ENCODE data around the gene KDM5C. TPM values are rescaled to one million over a fixed set of nuclear protein-coding genes. Genes with fewer than 3 reads are reported as not detected.

The KDM5C gene
- total and polyA plus RNA-seq, 2 of the 4 experiments (the other 2 are of a cell fraction): 75.4 to 84.6 TPM

- Histone ChIP-seq H3K56ac (ENCODE audit: extremely low read depth, insufficient read depth, low read length) (no peak overlapping the region), H2BK20ac (ENCODE audit: low read depth, low read length) (no peak overlapping the region), H3K4ac (ENCODE audit: low read depth, low read length) (no peak overlapping the region), H3K4me1 (ENCODE audit: control insufficient read depth, insufficient read depth, low read length) (no peaks in the 10 kb centered on the region), H4K91ac (ENCODE audit: insufficient read depth, low read depth, low read length) (no peak overlapping the region), H3K9me1 (ENCODE audit: insufficient read depth, low read length) (no peaks in the 10 kb centered on the region; the same call in 1 of the 2 replicates), H3K9ac (ENCODE audit: low read depth, low read length) (no peak overlapping the region), H3K18ac (ENCODE audit: low read depth, low read length) (no peak overlapping the region), H3K36me3 (ENCODE audit: control insufficient read depth, insufficient read depth, low read length) (peaks cover 3% of the 10 kb centered on the region; the same call in 1 of the 2 replicates), H3K9me3 (ENCODE audit: control insufficient read depth, insufficient read depth, low read length) (no peaks in the 10 kb centered on the region), H3K27ac (ENCODE audit: insufficient read depth, low read length) (no peak overlapping the region), H3K4me3 (ENCODE audit: insufficient read depth, low read depth, low read length) (no peak overlapping the region), H2AFZ (replicated peaks; ENCODE audit: low read length, poor library complexity) (no peak overlapping the region), H3K14ac (replicated peaks; ENCODE audit: low read depth, low read length) (no peak overlapping the region), H4K5ac (ENCODE audit: low read depth, low read length) (no peak overlapping the region), H2BK5ac (ENCODE audit: low read depth, low read length, poor library complexity, severe bottlenecking) (no peak overlapping the region), H3K4me2 (ENCODE audit: low read depth, low read length) (no peak overlapping the region), H2AK5ac (ENCODE audit: low read depth, low read length) (no peak overlapping the region), H2BK120ac (ENCODE audit: low read depth, low read length) (no peak overlapping the region), H3K23ac (ENCODE audit: low read depth, low read length) (no peak overlapping the region), H3K79me1 (ENCODE audit: low read depth in 1 of 2, low read length in 2 of 2) (no peaks in the 10 kb centered on the region), H3K27me3 (ENCODE audit: control insufficient read depth, insufficient read depth, low read length) (peaks cover 28% of the 10 kb centered on the region; the same call in 1 of the 2 replicates), H2AK9ac (replicated peaks; ENCODE audit: low read depth, low read length, poor library complexity) (no peak overlapping the region), H4K20me1 (ENCODE audit: insufficient read depth, low read length) (no peaks in the 10 kb centered on the region; the same call in 1 of the 2 replicates), H2BK15ac (ENCODE audit: low read depth, low read length) (no peak overlapping the region), H4K8ac (ENCODE audit: low read depth in 2 of 2, low read length in 2 of 2) (no peak overlapping the region)
- BruUV-seq (replicated peaks): no TSS peak
- intact Hi-C loops (cut with micrococcal nuclease) (no loop called here), dilution Hi-C loops (cut with HindIII; ENCODE audit: low sequenced_read_pairs, unreplicated experiment) (no loop called here), in situ Hi-C loops (cut with MboI; ENCODE audit: low sequenced_read_pairs) (no loop called here)
- ChIA-PET CTCF (no interaction called here), POLR2A (ENCODE audit: unreplicated experiment) (no interaction called here)
- TF ChIP-seq NFE2L2 (IDR thresholded peaks at IDR 0.05; ENCODE audit: low read depth, low read length) (no peak), BHLHE40 (IDR thresholded peaks at IDR 0.05; ENCODE audit: low read depth, low read length) (no peak), RCOR1 (IDR thresholded peaks at IDR 0.05; ENCODE audit: insufficient replicate concordance, low read length) (no peak), MAZ (IDR thresholded peaks at IDR 0.05; ENCODE audit: borderline replicate concordance, low read depth, low read length) (no peak), MAFK (IDR thresholded peaks at IDR 0.05; ENCODE audit: low read depth, low read length) (no peak), CHD1 (IDR thresholded peaks at IDR 0.05; ENCODE audit: low read depth, low read length) (no peak), CEBPB (IDR thresholded peaks at IDR 0.05; ENCODE audit: low read depth, low read length) (no peak), USF2 (IDR thresholded peaks at IDR 0.05; ENCODE audit: low read depth, low read length) (no peak), FOS (IDR thresholded peaks at IDR 0.05; ENCODE audit: low read depth, low read length) (no peak), POLR2A (IDR thresholded peaks at IDR 0.05; ENCODE audit: low read depth, low read length) (no peak), RAD21 (IDR thresholded peaks at IDR 0.05; ENCODE audit: low read length) (no peak), RFX5 (IDR thresholded peaks at IDR 0.05; ENCODE audit: low read depth, low read length) (no peak), MXI1 (IDR thresholded peaks at IDR 0.05; ENCODE audit: borderline replicate concordance, low read depth, low read length) (no peak), SMC3 (IDR thresholded peaks at IDR 0.05; ENCODE audit: low read depth, low read length) (no peak)
- TF ChIP-seq, protein P1, sequence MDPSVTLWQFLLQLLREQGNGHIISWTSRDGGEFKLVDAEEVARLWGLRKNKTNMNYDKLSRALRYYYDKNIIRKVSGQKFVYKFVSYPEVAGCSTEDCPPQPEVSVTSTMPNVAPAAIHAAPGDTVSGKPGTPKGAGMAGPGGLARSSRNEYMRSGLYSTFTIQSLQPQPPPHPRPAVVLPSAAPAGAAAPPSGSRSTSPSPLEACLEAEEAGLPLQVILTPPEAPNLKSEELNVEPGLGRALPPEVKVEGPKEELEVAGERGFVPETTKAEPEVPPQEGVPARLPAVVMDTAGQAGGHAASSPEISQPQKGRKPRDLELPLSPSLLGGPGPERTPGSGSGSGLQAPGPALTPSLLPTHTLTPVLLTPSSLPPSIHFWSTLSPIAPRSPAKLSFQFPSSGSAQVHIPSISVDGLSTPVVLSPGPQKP (IDR thresholded peaks at IDR 0.05; ENCODE audit: borderline replicate concordance, low read depth, low read length): no peak
- TF ChIP-seq, protein P2, sequence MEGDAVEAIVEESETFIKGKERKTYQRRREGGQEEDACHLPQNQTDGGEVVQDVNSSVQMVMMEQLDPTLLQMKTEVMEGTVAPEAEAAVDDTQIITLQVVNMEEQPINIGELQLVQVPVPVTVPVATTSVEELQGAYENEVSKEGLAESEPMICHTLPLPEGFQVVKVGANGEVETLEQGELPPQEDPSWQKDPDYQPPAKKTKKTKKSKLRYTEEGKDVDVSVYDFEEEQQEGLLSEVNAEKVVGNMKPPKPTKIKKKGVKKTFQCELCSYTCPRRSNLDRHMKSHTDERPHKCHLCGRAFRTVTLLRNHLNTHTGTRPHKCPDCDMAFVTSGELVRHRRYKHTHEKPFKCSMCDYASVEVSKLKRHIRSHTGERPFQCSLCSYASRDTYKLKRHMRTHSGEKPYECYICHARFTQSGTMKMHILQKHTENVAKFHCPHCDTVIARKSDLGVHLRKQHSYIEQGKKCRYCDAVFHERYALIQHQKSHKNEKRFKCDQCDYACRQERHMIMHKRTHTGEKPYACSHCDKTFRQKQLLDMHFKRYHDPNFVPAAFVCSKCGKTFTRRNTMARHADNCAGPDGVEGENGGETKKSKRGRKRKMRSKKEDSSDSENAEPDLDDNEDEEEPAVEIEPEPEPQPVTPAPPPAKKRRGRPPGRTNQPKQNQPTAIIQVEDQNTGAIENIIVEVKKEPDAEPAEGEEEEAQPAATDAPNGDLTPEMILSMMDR (conservative IDR thresholded peaks at IDR 0.05; ENCODE audit: low read depth, low read length): no peak
- ATAC-seq (ENCODE audit: low read depth) (no peak), DNase-seq (no peak)
- WGBS, 2 experiments (ENCODE audit: extremely low coverage in 2 of 2, insufficient read length in 1 of 2): no CpG with 5 or more reads among the region's 9 CpGs
Measured at GRCh38 chrX:53255738-53256191, 30.8 kb upstream of the KDM5C start.
